Astrocyte (in vitro differentiated cells and primary cell): ENCODE data around the gene ABHD2. TPM values are rescaled to one million over a fixed set of nuclear protein-coding genes. Genes with fewer than 3 reads are reported as not detected.
A peak's percentile ranks its signal among the peaks of the same experiment; 100 is the strongest.

Experiments
- DNase-seq: peaks from one replicate; pipeline ENCODE4 v3.0.0-alpha.2; 2010; ENCODE audit warnings: low read depth
- FAIRE-seq: peaks from 2 replicates; lab custom pipeline; 2011; peaks lifted over from hg19 to GRCh38; lab: Jason Lieb, UNC
- H2AFZ ChIP-seq: 2 replicates; pipeline ENCODE4 v1.6.0; 2012; ENCODE audit warnings: low read depth, low read length, inconsistent platforms
- H3K27ac ChIP-seq: 2 replicates; pipeline ENCODE4 v1.5.1; 2011; ENCODE audit warnings: low read depth, low read length, inconsistent platforms
- H3K27me3 ChIP-seq: 2 replicates; pipeline ENCODE4 v1.6.0; 2011; ENCODE audit warnings: low read length, inconsistent platforms; ENCODE audit not compliant: insufficient read depth
- H3K36me3 ChIP-seq: 2 replicates; pipeline ENCODE4 v1.5.1; 2011; ENCODE audit warnings: low read length, inconsistent platforms; ENCODE audit not compliant: insufficient read depth
- H3K4me1 ChIP-seq: 2 replicates; pipeline ENCODE4 v1.5.1; 2011; ENCODE audit warnings: low read length, inconsistent platforms; ENCODE audit not compliant: insufficient read depth
- H3K4me2 ChIP-seq: 2 replicates; pipeline ENCODE4 v1.6.0; 2012; ENCODE audit warnings: low read length, inconsistent platforms
- H3K4me3 ChIP-seq: 2 replicates; pipeline ENCODE4 v1.5.1; 2011; ENCODE audit warnings: low read depth, mild to moderate bottlenecking, low read length, inconsistent platforms; ENCODE audit not compliant: insufficient read depth
- H3K79me2 ChIP-seq: 2 replicates; pipeline ENCODE4 v1.6.0; 2012; ENCODE audit warnings: mild to moderate bottlenecking, low read length, inconsistent platforms; ENCODE audit not compliant: insufficient read depth
- H3K9ac ChIP-seq: 2 replicates; pipeline ENCODE4 v1.6.0; 2012; ENCODE audit warnings: mild to moderate bottlenecking, low read length, inconsistent platforms
- H3K9me3 ChIP-seq: 2 replicates; pipeline ENCODE4 v1.5.1; 2012; ENCODE audit warnings: low read depth, mild to moderate bottlenecking, low read length, inconsistent platforms; ENCODE audit not compliant: insufficient read depth
- H4K20me1 ChIP-seq: 2 replicates; pipeline ENCODE4 v1.6.0; 2012; ENCODE audit warnings: low read length, inconsistent platforms; ENCODE audit not compliant: insufficient read depth
- H3K27ac Mint-ChIP-seq: one replicate; pipeline ENCODE4 v1.8.0; 2021; ENCODE audit warnings: mild to moderate bottlenecking, mixed read lengths; ENCODE audit not compliant: unreplicated experiment
- H3K27me3 Mint-ChIP-seq: one replicate; pipeline ENCODE4 v1.8.0; 2021; ENCODE audit warnings: low read depth, mixed read lengths; ENCODE audit not compliant: unreplicated experiment
- H3K36me3 Mint-ChIP-seq: one replicate; pipeline ENCODE4 v1.8.0; 2021; ENCODE audit warnings: low read depth, mixed read lengths; ENCODE audit not compliant: unreplicated experiment
- H3K4me1 Mint-ChIP-seq: one replicate; pipeline ENCODE4 v1.8.0; 2021; ENCODE audit warnings: low read depth, mixed read lengths; ENCODE audit not compliant: unreplicated experiment
- H3K4me3 Mint-ChIP-seq: one replicate; pipeline ENCODE4 v1.8.0; 2021; ENCODE audit warnings: mild to moderate bottlenecking, moderate library complexity, mixed read lengths; ENCODE audit not compliant: unreplicated experiment
- H3K9me3 Mint-ChIP-seq: one replicate; pipeline ENCODE4 v1.8.0; 2021; ENCODE audit warnings: mild to moderate bottlenecking, mixed read lengths; ENCODE audit not compliant: unreplicated experiment
- CTCF ChIP-seq: IDR thresholded peaks from 2 replicates; pipeline ENCODE4 v1.5.1; 2011; ENCODE audit warnings: low read depth, mild to moderate bottlenecking, inconsistent platforms, low read length, moderate library complexity; ENCODE audit not compliant: insufficient read depth
- EZH2 ChIP-seq: IDR thresholded peaks from 2 replicates; pipeline ENCODE4 v1.6.1; 2012; ENCODE audit warnings: mild to moderate bottlenecking, low read length, inconsistent platforms; ENCODE audit not compliant: insufficient read depth
- total RNA-seq: library from RNA; stranded (reverse); gene quantifications from 2 replicates; pipeline ENCODE4 v1.2.1, GENCODE V29; 2021

Gene ABHD2
- total RNA-seq, 1 donor from 2014 or later: 41.3 TPM

GRCh38 chr15:89126009-89126408, 37.8 kb downstream of the ABHD2 start:
- H3K27me3 ChIP-seq: no peaks in the 10 kb centered on the region
- DNase-seq: no peak
- Mint-ChIP-seq H3K27ac (no peak overlapping the region), H3K9me3 (no peaks in the 10 kb centered on the region), H3K27me3 (no peaks in the 10 kb centered on the region), H3K4me3 (no peak overlapping the region), H3K4me1 (peaks cover 18% of the 10 kb centered on the region), H3K36me3 (peaks cover 10% of the 10 kb centered on the region)
- peaks cover 5% of the 10 kb centered on the region for H3K36me3 ChIP-seq
- no peaks in the 10 kb centered on the region for H3K9me3 ChIP-seq
- no peak overlapping the region for H3K27ac ChIP-seq
- peaks cover 16% of the 10 kb centered on the region for H3K4me1 ChIP-seq
- no peak for TF ChIP-seq CTCF
- TF ChIP-seq EZH2: no peak
- H4K20me1 ChIP-seq: peaks cover 8% of the 10 kb centered on the region
- no peak overlapping the region for H2AFZ ChIP-seq
- H3K9ac ChIP-seq: no peak overlapping the region
- no peak for FAIRE-seq
- peaks cover 5% of the 10 kb centered on the region for H3K79me2 ChIP-seq
- no peak overlapping the region for H3K4me2 ChIP-seq
- H3K4me3 ChIP-seq: no peak overlapping the region

- DNase-seq: no peak
- Histone ChIP-seq H3K4me3 (no peak overlapping the region), H3K27me3 (no peaks in the 10 kb centered on the region), H3K9me3 (no peaks in the 10 kb centered on the region), H2AFZ (no peak overlapping the region), H4K20me1 (peaks cover 11% of the 10 kb centered on the region), H3K9ac (no peak overlapping the region), H3K4me1 (peaks cover 16% of the 10 kb centered on the region), H3K4me2 (no peak overlapping the region), H3K36me3 (peaks cover 4% of the 10 kb centered on the region), H3K27ac (no peak overlapping the region), H3K79me2 (peaks cover 5% of the 10 kb centered on the region)
- FAIRE-seq: no peak
- Mint-ChIP-seq H3K4me3 (no peak overlapping the region), H3K4me1 (peaks cover 18% of the 10 kb centered on the region), H3K36me3 (peaks cover 10% of the 10 kb centered on the region), H3K27ac (no peak overlapping the region), H3K27me3 (no peaks in the 10 kb centered on the region), H3K9me3 (no peaks in the 10 kb centered on the region)
- peak; percentile 18 for TF ChIP-seq CTCF
- no peak for TF ChIP-seq EZH2
These were observed 38.9 kb downstream of the ABHD2 start for GRCh38 chr15:89127054-89127702.
